GM18526 (cell line): ENCODE measurements around the gene TBC1D32.

ENCODE experiments used
- POLR2A ChIP-seq: IDR thresholded peaks from 3 replicates; pipeline ENCODE4 v1.6.1; 2011; ENCODE audit not compliant: insufficient read length; ENCODE audit errors: extremely low read depth

TBC1D32 gene

DNA sequence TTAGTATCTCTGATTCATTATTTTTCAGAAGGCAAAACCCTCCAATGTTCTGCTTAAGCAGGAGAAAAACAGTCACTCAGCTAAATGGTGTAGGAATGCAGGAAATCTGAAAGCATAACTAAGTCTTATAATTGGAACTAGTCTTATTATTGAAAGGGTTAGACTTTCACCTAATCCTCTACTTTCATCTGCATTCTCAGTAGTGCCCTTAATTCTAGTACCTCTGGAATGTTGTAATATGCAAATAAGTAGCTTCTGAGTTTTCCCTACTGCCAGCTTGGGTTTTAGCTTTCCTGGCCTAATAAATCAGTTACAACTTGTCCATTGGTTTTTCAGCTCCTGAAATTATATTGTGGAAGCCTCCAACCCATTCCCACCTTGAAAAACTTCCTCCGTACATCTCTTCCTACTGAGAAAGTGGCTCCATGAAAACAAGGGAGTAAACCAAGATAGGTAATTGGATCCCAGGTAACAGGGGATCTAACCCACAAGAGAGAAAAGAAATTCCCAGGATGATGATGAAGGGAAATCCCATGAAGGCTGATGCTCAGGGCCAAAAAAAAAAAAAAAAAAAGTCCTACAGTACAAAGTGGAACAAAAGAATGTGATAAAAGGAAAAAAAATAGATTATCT is 147.0 kb downstream of the TBC1D32 start:
- no peak for TF ChIP-seq POLR2A

DNA sequence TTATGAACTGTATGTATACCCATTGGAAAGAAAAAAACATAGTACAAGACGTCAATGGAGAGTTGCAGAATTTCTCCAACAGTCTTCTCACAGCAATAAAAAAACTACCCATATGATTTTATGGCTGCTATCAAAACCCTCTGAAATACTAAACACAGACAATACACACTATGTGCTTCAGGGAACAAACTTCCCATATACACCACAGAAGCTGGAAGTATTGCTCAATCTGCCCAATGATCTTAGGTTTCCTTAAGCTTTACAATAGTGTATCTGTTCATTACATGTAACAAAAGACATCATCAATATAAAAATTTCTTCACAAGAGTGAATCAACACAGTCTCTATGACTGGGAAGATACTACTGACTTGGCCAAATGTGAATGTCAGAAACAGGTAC is 150.5 kb downstream of the TBC1D32 start:
- no peak for TF ChIP-seq POLR2A

DNA sequence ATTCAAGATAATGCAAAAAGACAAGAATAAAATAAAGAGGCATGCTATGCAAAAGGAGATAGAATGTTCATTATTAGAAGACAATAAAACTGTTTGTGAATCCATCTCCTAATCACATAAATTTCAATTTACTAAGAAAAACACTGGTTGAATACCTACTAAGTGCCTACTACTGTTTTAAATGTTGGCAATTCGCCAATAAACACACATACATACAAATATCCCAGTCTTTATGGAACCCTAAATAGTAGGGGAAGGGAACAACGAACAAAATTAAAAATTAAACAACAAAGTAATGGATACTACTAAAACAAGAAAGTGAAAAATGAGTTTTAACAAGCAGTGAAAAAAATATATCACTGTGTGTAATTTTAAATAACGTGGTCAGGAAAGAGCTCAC is 158.5 kb downstream of the TBC1D32 start:
- TF ChIP-seq POLR2A, result no peak

DNA sequence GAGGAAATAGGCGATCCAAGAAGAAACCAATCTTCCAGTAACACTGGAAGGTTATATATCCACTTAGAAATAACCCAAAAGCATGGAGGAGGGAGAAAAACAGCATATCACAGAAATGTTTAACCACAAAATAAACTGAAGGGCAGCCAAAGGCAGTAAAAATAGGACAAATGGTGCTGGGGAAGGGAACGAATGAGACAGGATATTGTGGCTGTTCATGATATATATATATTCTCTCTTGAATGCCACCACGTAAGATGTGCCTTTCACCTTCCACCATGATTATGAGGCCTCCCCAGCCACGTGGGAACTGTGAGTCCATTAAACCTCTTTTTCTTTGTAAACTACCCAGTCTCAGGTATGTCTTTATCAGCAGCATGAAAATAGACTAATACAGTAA is 162.4 kb downstream of the TBC1D32 start:
- TF ChIP-seq POLR2A, result no peak

DNA sequence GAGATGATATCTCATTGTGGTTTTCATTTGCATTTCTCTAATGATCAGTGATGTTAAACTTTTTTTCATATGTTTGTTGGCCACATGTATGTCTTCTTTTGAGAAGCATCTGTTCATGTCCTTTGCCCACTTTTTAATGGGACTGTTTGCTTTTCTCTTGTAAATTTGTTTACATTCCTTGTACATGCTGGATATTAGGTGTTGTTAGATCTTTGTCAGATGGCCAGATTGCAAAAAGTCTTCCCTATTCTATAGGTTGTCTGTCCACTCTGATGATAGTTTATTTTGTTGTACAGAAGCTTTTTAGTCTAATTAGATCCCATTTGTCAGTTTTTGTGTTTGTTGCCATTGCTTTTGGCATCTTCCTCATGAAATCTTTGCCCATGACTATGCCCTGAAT is 172.4 kb downstream of the TBC1D32 start:
- no peak for TF ChIP-seq POLR2A

DNA sequence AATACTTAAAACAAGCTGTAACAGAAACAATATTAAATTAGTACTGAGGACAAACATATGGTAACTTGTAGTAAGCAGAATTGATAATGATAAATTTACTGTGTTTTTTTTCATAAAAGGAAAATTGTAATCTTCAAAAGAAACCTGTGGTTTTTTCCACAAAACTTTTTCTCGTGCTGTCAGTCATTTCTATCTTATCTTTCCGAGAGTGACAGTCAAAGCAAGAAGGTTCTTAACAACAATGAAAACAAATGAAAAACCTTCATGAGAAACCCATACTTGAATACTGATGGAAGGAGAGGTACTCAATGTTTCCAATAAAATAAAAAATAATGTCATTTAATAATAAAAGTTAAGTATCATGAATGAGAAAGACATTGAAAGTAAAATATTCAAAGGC is 174.0 kb downstream of the TBC1D32 start:
- TF ChIP-seq POLR2A, result no peak

DNA sequence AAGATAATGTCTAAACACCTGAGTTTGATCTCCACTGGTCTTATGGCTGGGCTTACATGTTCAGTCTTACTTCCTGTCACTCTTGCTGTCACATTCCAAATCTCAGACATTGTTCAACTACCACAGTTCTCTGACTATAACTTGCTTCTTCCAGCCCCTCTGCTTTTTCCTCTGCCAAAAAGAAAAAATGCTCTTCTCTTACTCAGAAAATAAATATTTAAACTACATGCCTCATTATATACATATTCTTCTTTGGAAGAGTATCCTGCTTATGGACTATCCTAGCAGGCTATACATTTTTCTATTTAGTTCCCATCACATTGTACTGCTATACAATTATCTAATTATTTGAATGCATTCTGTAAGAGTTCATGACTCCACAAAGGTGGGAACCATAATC is 175.4 kb downstream of the TBC1D32 start:
- no peak for TF ChIP-seq POLR2A

DNA sequence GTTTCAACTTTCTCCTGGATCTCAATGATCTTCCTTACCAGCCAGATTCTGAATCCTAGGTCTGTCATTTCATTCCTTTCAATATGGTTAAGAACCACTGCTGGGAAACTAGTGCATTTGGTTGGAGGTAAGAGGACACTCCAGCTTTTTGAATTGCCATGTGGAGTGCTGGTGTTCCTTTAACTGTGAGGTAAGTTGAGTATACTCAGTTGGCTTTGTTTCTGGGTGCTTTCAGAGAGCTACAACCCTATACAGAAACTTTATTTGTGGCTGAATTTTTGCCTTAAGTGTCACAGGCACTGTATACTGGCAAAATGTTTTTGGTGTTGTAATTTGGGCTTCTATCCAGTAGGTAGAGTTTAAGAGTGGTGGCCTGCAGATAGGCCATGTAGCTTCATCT is 175.8 kb downstream of the TBC1D32 start:
- no peak for TF ChIP-seq POLR2A

DNA sequence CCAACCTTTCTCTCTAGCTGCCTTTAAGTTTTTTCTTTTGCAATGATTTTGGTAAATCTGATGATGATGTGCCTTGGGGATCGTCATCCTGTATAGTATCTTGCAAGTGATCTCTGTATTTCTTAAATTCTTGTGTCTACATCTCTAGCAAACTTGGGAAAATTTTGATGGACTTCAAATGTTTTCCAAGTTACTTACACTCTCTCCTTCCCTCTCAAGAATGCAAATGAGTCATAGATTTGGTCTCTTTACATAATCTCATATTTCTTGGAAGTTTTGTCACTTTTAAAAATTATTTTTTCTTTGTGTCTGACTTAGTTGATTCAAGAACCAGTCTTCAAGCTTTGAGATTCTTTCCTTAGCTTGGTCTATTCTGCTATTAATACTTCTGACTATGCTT is 176.4 kb downstream of the TBC1D32 start:
- no peak for TF ChIP-seq POLR2A

DNA sequence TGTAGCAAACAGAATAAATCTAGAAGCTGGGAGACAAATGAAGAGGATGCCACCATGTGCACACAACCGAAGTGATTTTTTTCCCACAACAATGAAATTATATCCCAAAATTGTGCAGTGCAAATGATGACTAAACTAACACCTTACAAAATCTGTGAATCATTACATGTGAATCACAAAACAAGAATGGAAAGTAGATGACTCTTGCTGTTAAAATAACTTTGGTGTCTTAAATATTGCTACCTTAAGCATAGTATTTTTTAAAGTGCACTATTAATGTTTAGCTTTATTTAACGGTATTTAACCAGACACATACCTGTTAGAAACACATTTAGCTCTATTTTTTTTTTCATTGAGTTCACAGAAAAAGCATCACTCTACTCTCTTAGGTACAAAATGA is 190.8 kb downstream of the TBC1D32 start:
- no peak for TF ChIP-seq POLR2A

DNA sequence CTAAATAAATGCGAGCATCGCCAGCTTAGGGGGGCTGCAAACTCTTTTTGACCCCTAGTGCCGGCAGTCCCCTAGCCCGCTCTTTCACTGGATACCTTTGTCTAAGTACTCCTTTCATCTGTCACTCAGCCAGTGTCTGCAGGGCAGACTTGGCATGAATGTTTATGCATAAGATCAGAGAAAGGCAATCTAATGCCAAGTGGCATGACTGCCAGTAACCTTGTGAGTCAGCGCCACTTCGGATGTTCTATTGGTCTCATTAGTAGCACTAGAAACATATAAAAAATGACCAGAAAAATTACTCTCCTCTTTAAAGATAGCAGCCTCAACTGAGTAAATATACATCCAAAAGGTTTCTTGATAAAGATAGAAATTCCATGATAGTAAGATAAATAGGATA is 192.2 kb downstream of the TBC1D32 start:
- no peak for TF ChIP-seq POLR2A

DNA sequence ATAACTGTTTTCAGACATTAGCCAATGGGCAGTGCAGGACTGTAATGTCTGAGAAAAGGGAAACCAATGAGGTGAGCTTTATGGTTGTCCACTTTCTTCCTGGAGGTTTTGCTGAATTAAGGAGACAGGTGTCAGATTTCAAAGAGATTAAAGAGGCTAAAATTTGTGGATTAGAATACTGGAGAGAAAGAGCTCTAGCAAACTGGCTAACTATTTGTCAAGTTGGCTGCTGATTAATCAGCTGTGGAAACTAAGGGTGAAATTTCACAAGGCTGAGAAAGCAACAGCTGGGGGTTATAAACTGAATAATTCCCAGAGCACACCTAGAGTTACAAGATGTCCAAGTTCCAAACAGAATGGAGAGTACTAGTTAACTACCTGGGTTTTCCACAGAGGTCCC is 198.9 kb downstream of the TBC1D32 start:
- TF ChIP-seq POLR2A, result no peak

DNA sequence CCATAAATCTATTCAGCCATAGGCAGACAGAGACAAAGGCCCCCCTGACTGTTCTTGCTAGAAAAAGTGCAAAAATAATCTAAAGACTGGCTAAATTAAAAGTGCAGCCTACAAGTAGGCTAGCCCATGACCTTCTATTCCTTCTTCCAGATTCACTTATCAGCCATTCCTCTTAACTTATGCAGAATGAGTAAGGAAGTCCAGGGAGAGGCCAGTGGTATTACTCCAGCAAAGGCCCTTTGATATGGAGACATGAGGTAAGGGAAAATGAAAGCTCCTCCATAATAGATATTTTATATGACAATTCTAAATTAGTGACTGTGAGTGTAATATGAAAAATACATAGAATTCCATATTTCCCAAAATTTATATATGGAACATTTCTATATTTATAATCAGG is 199.4 kb downstream of the TBC1D32 start:
- TF ChIP-seq POLR2A, result no peak

DNA sequence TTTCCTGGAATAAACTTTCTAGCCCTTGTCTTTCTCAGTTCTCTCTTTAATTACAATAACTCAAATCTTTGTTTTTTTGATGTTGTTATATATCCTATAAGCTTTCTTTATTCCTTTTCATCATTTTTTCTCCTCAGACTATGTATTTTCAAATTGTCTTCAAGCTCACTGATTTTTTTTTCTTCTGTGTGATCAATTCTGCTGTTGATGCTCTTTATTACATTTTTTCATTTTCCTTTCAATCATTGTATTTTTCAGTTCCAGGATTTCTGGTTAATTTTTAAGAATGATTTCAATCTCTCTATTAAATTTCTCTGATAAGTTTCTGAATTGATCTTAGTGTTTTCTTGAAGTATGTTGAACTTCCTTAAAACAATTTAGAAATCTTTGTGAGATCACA is 209.7 kb downstream of the TBC1D32 start:
- no peak for TF ChIP-seq POLR2A

DNA sequence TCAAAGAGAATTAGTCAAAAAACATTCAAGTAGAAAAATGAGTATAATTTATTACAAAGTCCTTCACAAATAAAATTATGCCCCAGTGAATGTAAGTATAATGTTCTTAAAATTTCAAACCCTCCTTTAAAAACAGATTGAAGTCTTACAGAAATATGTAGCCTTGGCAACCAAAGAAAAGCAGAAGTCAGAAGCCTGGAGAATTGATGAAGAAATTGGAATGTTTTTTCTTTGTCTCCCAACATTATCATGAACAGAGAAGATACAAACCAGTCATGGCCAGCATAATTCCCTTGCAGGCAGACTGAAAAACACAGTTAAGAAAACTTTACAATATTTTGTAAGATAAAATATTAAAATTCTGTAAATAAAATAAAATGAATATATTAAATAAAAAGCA is 221.9 kb downstream of the TBC1D32 start:
- TF ChIP-seq POLR2A, result no peak

DNA sequence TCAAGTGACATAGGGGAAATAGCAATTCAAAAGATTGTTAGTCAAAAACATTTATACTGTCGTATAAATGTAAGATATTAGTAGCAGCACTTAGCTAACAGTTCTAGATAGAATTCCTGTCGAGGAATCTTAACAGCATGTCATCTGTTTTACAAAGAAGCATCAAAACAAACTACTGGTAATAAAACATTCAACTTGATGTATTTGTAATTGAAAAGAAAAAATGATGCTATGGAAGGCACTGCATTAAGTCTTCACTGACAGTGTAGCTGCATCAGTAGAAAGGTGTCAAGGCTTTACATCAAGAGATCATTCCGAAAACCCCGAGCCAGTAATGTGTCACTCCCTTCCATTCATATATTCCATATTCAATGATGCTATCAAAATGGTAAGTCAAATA is 223.5 kb downstream of the TBC1D32 start:
- no peak for TF ChIP-seq POLR2A

DNA sequence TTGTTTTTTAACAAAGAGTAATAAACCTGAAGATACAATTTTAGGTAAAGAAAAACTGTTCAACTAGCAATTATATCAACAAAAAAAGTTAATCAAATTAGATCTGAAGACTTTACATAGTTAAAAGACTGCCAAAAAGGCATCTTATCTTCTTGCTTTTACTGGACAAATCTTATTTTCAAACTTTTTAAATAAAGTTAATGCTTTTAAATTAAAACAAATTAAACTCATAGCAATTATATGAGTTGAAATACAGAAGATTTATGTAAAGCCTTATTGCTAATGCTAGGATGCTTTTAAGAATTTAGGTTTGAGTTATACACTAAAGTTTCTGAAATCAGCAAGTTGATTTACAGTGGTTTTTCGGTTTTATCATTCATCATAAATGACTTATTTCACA is 227.3 kb downstream of the TBC1D32 start:
- TF ChIP-seq POLR2A, result no peak

DNA sequence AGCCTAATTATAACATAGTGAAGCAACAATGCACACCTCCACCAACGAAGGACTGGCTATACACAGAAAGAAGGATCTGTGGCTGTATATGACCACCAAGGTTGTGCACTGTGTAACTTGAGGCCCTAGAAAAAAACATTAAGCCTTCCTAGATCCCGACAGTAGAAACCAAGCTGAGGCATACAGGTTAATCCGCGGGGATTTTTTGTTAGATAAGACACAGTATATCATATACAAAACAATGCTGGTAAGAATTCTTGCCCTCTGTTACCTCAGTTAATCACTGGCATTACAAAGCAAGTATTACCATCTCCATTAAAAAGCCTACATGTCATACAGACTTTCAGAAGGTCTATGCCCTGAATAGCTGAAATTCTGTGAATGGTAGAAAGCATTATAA is 228.8 kb downstream of the TBC1D32 start:
- no peak for TF ChIP-seq POLR2A
